Measurements from ENCODE around the gene SEPTIN5. TPM values are rescaled to one million over a fixed set of nuclear protein-coding genes. Genes with fewer than 3 reads are reported as not detected.

The SEPTIN5 gene
- total and polyA plus RNA-seq, 9 of the 15 experiments (the other 6 are each of a cell fraction or from before 2014, with no cell fraction given): 0.03 to 195 (median 119) TPM

- TF ChIP-seq ZBTB9 (CRISPR knock-in tag; IDR thresholded peaks at IDR 0.05) (0 out of 2 replicates have a peak, but pooled peaks have one; percentile 64), POLR2AphosphoS5 (IDR thresholded peaks at IDR 0.05; ENCODE audit: control insufficient read depth, insufficient read depth, low read depth, low read length) (no peak), KAT2B (IDR thresholded peaks at IDR 0.05; ENCODE audit: low read depth, low read length) (peak; percentile 13), GATAD2A (IDR thresholded peaks at IDR 0.05) (no peak), BCOR (IDR thresholded peaks at IDR 0.05) (no peak), RNF2 (IDR thresholded peaks at IDR 0.05) (0 out of 2 replicates have a peak, but pooled peaks have one; percentile 31), RB1 (IDR thresholded peaks at IDR 0.05; ENCODE audit: low read depth) (peak; percentile 21), EHMT2 (IDR thresholded peaks at IDR 0.05) (no peak), ARID4B (CRISPR knock-in tag; IDR thresholded peaks at IDR 0.05) (no peak), NFYB (IDR thresholded peaks at IDR 0.05; ENCODE audit: extremely low read depth, insufficient read length) (no peak), MYC (IDR thresholded peaks at IDR 0.05; ENCODE audit: low read depth, low read length) (no peak), MYC (CRISPR knock-in tag; IDR thresholded peaks at IDR 0.05; ENCODE audit: borderline replicate concordance, low read depth) (peak; percentile 71; the same call in 1 of the 2 replicates), ZNF431 (CRISPR knock-in tag; IDR thresholded peaks at IDR 0.05) (no peak), ZNF778 (CRISPR knock-in tag; IDR thresholded peaks at IDR 0.05) (no peak)
- TF ChIP-seq, protein P1, sequence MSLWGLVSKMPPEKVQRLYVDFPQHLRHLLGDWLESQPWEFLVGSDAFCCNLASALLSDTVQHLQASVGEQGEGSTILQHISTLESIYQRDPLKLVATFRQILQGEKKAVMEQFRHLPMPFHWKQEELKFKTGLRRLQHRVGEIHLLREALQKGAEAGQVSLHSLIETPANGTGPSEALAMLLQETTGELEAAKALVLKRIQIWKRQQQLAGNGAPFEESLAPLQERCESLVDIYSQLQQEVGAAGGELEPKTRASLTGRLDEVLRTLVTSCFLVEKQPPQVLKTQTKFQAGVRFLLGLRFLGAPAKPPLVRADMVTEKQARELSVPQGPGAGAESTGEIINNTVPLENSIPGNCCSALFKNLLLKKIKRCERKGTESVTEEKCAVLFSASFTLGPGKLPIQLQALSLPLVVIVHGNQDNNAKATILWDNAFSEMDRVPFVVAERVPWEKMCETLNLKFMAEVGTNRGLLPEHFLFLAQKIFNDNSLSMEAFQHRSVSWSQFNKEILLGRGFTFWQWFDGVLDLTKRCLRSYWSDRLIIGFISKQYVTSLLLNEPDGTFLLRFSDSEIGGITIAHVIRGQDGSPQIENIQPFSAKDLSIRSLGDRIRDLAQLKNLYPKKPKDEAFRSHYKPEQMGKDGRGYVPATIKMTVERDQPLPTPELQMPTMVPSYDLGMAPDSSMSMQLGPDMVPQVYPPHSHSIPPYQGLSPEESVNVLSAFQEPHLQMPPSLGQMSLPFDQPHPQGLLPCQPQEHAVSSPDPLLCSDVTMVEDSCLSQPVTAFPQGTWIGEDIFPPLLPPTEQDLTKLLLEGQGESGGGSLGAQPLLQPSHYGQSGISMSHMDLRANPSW (CRISPR knock-in tag; IDR thresholded peaks at IDR 0.05): peak; percentile 48; the same call in 1 of the 2 replicates
- TF ChIP-seq, protein P2, sequence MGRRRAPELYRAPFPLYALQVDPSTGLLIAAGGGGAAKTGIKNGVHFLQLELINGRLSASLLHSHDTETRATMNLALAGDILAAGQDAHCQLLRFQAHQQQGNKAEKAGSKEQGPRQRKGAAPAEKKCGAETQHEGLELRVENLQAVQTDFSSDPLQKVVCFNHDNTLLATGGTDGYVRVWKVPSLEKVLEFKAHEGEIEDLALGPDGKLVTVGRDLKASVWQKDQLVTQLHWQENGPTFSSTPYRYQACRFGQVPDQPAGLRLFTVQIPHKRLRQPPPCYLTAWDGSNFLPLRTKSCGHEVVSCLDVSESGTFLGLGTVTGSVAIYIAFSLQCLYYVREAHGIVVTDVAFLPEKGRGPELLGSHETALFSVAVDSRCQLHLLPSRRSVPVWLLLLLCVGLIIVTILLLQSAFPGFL (CRISPR knock-in tag; IDR thresholded peaks at IDR 0.05): no peak
Measured at GRCh38 chr22:19761725-19762567, 47.6 kb downstream of the SEPTIN5 start (continued).
